ENCODE data around the gene BUD31.
A peak's percentile ranks its signal among the peaks of the same experiment; 100 is the strongest.
"Not testable (repeated sequence)": the region's sequence is repeated elsewhere in the genome, so short reads cannot be mapped to it uniquely, and the experiment has no call there.

BUD31 gene

DNA sequence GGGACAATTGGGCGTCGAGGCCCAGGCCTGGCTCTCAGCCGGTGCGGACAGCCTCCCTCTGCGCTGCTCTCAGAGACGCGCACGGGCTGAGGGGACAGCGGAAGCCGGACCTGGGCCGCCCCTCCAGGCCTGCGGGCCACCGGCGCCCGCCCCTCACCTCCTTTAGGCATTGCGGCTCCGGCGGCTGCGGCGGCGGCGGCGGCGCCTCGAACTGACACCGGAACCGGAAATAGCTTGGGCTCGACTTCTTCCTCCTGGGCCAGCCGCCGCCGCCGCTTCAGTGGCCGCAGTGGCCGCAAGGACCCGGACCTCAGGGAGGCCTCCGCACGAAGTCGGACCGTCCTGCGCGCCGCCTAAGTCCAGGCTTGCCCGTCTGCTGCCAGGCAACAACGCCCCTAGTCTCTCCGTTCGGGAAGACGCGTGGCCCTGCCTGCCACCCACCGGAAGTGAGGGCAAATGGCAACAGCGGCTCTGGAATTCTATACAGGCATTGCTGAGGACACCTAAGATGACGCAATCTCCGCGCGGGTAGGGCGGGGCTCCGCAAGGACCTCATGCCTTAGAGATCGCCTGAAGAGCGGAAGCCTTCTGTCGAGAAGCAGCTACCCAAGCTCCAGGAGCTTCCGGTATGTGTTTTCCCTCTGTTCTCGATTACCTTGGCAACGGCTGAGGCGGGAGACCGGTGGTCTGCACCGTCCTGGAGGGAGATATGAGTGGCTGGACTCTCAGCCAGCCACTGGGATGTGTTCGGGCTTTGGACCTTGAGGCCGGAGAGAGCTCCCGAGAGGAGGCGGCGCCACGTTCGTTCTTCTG lies at the start of gene BUD31, which contains the start of gene PDAP1:
TSS of gene BUD31 (plus strand) at position 591 of the 813 bp plus-strand sequence. CDS start 2,124 bp downstream, outside the sequence.
TSS of gene PDAP1 (minus strand) at position 219 of the 813 bp plus-strand sequence. CDS start at position 170, 49 bp downstream.
- H3K4me3 ChIP-seq (ENCODE audit: low read depth, low read length): peak within 1 kb of the TSS; percentile 85

DNA sequence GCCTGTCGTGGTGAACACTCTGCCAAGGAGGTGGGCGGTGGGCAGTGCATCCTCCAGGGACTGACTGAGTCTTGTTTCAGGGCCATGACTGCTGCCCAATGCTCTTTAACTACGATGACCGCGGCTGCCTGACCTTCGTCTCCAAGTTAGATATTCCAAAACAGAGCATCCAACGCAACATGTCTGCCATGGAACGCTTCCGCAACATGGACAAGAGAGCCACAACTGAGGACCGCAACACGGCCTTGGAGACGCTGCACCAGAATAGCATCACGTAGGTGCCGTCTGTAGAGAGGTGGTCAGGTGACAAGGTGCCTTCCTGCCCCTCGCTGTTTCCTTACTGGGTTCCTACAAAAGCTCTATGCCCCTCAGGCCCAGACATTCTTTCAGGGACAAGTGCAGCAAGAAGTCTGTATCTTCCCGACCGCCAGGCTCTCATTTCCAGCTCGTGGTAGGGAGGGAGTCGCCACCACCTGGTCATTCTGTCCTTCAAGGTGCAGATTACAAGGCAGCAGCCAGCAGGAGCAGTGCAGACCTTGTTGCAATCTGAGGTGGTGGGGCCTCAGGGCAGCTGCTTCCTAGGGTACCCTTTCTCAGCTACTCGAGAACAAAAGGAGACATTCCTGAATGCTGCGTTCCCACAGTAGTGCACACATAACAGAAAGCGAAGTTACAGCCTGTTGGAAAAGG lies 49.2 kb upstream of the BUD31 start:
- H3K4me3 ChIP-seq (ENCODE audit: low read depth, low read length): no peak overlapping the region

DNA sequence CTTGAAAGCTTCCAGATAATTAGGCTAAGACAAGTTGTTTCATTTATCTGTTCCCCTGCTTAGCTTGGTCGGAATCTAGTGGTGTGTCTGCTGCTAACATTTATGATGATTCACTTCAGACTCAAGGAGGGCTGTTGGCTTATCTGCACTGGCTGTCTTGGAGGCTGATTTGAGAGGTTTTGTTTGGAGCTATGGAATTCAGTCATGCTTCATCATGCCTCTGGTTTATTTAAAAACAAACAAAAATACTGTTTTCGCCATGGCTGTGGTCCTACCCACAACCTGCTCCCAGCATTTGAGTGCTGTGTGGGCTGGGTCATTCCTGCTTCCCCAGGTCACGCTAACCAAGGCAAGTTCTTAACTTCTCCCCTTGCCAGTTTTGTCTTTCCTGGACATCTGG lies 46.0 kb upstream of the BUD31 start:
- H3K4me3 ChIP-seq (ENCODE audit: low read depth, low read length): no peak overlapping the region

DNA sequence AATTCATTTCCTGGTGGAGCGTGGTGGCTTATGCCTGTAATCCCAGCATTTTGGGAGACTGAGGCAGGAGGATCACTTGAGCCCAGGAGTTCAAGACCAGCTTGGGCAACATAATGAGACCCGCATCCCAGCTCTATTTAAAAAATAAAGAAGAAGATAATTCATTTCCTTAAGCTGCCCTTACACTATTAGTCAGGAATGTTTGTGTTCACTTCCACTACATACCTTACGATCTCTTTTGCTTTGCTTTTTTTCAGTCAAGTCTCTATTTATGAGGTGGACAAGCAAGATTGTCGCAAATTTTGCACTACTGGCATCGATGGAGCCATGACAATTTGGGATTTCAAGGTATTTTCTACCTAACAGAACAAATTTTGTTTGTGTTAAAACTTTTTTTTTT lies 45.5 kb upstream of the BUD31 start:
- H3K4me3 ChIP-seq (ENCODE audit: low read depth, low read length): no peak overlapping the region

DNA sequence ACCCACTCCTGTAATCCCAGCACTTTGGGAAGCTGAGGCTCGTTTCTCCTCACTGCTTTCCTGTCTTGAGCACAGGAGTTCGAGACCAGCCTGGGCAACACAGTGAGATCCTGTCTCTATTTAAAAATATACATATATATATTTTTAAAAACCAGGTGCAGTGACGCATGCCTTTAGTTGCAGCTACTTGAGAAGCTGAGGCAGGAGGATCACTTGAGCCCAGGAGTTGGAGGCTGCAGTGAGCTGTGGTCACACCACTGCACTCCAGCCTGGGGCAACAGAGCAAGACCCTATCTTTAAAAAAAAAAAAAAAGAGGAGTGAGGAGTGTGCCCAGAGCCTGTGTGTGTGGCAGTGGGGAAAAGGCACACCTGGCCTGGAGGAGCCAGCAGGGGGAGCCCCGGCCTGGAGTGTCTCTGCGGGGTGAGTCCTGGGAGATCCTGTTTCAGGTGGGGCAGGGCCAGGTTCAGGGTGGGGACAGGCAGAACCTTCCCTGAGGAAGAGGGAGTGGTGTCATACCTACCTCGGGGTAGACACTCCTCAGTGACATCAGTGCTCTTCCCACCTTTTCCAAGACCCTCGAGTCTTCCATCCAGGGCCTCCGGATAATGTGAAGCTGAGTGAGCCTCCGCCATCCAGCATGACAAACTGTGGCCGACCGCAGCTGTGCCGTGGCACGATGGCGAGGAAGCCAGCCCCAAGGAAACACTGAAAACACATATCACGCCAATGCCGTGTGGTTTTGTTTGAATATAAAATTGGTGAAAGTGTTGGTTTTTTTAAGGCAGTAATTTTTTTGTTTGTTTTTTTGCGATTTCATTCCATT lies 43.2 kb upstream of the BUD31 start:
- no peak overlapping the region for H3K4me3 ChIP-seq (ENCODE audit: low read depth, low read length)

DNA sequence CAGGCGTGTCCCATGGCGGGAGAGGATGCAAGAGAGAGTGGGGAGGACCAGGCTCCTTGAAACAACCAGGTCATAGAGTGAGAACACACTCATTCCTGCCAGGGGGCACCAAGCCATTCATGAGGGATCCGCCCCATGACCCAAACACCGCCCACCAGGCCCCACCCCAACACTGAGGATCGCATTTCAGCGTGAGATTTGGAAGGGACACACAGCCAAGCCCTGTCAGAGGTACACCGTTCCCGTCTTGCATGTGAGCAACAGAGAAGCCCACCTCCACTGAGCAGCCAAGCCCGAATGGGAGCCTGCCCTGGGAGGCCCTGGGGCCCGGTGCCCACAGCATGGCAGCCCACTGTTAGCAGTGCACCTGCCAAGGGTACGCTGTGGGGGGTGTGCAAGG lies 42.1 kb upstream of the BUD31 start:
- no peak overlapping the region for H3K4me3 ChIP-seq (ENCODE audit: low read depth, low read length)

DNA sequence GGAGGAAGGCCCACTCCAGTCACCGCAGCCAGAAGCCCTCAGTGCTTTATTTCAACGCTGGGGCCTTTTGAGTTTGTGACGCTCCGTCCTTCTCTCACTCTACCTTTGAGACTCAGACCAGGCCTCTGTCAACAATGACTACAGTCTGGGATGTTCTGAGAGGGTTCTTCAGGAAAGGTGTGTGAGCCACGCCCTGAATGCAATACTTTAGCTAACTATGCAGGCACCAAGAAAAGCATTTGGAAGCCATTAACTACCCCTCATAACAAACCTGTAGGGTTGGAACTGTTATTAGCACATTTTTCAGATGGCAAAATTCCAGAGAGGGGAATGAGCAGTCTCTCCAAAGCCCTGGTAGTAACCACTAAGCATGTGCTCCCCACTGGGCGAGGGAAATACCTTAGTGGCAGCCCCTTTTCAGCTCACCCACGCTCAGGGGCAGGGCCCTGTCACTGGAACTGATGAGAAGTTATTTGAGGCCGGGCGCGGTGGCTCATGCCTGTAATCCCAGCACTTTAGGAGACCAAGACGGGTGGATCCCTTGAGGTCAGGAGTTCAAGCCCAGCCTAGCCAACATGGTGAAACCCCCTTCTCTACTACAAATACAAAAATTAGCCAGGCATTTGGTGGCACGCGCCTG lies 39.9 kb upstream of the BUD31 start:
- H3K4me3 ChIP-seq (ENCODE audit: low read depth, low read length): no peak overlapping the region

DNA sequence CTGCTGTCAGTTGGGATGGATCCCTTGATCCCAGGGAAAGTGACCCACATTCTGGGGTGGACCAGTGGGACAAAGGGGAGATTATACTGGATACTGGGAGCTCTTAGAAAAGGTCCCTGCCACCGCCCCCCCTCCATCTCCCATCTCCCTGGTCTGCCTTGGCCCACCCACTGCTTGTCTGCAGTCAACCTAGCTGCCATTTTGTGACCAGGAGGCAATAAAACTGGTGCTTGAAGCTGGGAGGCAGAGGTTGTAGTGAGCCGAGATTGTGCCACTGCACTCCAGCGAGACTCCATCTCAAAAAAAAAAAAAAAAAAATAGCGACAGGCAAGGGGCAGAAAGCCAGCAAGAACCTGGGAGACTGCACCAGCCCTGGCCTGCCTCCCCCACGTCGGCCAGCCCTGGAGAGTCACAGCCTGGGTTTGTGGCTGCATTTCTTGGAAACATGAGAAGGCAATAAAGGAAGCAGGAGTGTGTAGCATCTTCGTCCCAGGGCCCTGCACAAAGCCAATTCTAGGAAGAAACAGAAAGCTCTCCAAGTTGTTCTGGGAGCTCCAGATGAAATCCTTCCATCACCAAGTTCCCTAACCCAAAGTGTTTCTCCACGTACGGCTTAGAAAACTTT lies 38.9 kb upstream of the BUD31 start:
- no peak overlapping the region for H3K4me3 ChIP-seq (ENCODE audit: low read depth, low read length)

DNA sequence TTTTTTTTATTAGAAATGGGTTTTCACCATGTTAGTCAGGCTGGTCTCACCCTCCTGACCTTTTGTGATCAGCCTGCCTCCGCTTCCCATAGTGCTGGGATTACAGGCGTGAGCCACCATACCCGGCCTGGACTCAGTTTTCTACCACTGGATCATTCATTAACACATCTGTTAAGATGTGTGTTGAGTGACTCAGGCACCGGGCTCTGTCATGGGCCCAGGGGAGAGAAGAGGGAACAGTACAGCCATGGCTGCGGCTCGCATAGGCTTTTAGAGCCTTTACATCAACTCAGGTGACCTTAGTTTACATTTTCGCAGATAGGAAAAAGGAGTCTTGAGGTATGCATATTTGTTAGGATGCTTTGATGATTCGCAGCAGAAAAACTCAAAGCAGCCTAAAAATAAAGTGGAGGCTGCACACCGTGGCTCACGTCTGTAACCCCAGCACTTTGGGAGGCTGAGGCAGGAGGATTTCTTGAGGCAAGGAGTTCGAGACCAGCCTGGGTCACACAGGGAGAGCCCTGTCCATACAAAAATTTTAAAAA lies 37.3 kb upstream of the BUD31 start:
- H3K4me3 ChIP-seq (ENCODE audit: low read depth, low read length): no peak overlapping the region

DNA sequence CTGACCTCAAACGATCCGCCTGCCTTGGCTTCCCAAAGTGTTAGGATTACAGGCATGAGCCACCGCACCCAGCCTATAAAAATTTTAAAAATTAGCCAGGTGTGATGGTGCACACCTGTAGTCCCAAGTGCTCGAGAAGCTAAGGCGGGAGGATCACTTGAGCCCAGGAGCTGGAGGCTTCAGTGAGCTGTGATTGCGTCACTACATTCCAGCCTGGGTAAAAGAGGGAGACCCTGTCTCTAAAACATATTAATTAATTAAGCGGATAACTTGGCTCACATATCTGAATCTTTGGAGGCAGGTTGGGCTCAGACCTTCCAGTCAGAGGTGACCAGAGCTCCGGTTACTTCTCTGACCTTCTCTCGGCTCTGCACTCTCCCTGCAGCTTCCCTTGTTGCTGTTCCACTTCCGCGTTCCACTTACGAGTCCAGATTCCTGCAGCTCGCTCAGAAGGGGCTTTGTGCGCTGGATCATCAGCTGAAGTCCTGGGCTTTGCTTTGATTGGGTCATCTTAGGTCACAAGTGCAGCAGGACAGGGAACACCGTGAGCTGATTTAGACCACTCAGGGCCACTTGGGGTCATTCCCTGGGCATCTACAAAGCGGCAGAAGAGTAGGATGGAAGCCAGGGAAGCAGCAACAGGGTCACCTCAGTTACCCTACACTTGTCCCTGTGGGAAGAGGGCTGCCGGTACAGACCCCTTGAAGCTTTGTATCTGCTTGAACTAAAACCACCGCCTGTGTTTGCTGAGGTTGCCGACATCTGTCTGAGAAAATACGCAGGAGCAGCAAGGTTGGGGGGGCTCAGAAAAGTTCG lies 36.3 kb upstream of the BUD31 start:
- no peak overlapping the region for H3K4me3 ChIP-seq (ENCODE audit: low read depth, low read length)

DNA sequence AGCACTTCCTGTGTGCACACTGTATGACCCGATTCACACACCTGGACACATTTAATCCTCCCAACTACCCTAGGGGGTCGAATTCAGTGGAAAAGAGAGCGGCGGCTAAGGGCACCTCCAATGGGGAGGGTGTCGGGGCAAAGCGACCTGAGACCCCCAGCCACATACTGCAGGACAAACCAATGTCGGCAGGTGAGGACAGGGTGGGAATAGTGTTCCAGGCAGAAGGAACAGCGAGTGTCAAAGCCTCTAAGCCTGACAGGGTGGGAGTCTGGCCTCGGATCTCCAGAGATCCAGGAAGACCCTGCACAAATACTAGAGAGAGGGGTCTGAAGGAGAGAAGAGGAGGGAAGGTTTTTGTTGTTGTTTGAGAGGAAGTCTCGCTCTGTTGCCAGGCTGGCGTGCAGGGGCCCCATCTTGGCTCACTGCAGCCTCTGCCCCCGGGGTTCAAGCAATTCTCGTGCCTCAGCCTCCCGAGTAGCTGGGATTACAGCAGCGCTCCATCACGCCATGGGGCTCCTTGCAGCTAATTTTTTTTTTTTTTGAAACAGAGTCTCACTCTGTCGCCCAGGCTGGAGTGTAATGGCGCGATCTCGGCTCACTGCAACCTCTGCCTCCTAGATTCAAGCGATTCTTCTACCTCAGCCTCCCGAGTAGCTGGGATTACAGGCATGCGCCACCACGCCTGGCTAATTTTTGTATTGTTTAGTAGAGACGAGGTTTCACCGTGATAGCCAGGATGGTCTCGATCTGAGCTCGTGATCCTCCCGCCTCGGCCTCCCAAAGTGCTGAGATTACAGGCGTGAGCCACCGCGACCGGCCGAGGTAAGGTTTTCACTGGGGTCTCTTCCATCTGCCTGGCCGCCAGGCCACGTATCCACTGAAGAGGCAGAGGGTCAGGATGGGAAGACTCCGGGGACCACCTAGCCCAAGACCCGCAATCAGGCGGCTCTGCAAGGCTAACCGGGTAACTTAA lies 35.4 kb upstream of the BUD31 start:
- peak overlapping the region; percentile 58 for H3K4me3 ChIP-seq (ENCODE audit: low read depth, low read length)

DNA sequence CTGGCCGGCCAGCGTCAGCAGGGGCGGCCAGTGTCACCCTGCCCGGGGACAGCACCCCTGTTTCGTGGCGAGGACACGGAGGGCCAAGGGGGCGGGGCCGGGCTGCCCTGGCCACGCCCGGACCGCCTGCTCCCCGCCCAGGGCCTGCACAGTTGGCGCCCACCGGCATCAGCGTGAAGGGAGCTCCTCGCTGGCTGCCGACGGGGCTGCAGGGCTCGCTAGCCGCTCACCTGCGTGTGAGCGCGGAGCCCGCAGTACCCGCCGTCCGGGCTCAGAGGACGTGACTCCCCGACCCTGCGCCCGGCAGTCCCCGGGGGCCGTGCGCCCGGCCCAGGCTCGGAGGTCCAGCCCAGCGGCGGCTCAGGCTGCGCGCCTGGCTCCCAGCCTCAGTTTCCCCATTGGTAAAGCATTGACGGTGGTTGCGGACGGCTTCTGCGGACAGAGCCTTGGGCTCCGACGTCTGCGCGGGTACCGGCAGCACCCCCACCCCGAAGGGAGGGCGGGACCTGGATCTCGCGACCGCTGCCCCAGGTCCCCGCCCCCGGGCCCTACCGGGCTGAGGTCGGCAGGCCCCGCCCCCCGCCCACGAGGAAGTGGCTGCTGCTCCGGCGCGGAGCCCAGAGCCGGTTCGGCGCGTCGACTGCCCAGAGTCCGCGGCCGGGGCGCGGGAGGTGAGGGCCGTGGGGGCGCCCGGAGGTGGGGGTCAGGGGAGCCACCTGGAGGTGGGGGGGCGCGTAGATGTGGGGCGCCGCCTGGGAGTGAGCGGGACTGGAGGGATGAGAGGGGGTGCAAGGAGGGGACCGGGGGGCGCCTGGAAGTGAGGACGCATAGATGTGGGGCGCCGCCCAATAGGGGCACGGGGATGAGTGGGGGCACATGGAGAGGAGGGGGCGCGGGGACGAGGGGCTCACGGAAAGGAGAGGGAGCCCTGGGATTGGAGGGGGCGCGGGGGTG lies 34.4 kb upstream of the BUD31 start, which contains the start of gene ARPC1B:
TSS of gene ARPC1B (plus strand) at position 620 of the 954 bp plus-strand sequence. CDS start 10,985 bp downstream, outside the sequence.
- peak within 1 kb of the TSS; percentile 58 for H3K4me3 ChIP-seq (ENCODE audit: low read depth, low read length)

DNA sequence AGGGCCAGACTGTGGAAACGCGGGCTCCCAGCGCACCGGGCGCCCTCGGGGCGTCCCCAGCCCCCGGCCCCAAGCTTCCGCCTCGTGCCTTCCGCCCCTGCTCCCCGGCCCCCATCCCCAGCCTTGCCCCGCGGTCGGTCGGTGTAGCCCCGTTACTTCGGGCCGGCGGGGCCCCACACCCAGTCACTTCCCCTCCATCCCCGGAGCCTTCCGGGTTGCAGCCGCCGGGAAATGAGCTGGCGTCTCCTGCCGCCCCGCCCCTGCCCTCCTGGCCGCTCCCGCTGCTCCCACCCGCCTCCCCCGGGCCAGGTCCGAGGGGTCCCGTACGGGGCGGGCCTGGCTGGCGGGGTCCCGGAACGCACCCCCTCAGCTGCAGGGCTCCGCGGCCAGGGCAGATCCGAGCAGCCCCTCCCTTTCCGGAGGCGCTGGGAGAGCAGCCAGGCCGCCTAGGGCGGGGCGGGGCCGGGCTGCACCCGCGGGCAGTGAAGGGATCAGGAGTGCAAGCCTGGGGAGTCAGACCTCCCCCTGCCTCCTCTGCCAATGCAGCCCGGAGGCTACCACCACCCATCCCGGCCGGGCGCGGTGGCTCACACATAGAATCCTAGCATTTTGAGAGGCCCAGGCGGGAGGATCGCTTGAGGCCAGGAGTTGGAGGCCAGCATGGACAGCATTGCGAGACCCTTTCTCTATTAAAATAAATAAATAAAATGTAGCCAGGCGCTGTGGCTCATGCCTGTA lies 33.5 kb upstream of the BUD31 start:
- peak overlapping the region; percentile 47 for H3K4me3 ChIP-seq (ENCODE audit: low read depth, low read length)

DNA sequence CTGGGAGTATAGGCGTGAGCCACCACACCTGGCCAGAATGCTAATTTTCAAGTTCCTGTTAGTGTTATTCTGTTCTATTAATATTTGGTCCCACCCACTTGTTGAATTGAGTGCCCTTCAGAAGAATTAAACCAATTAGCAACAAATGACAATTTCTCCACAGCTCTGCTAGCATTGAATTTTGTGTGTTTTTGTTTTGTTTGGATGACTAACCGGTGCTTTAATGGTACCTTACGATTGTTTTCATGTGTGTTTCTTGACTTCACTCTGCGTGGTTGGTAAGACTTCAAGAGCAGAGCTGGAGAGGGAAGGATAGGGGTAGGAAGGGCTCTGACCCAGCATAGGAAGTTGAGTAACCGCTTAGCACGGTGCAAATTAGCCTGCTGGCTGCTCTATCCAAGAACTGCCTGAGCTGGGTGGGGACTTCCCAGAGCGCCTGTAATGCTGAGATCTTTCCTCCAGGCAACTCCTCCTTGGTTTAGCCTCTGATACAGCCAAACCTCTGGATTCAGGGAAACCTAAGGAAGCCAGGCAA lies 29.7 kb upstream of the BUD31 start:
- no peak overlapping the region for H3K4me3 ChIP-seq (ENCODE audit: low read depth, low read length)

DNA sequence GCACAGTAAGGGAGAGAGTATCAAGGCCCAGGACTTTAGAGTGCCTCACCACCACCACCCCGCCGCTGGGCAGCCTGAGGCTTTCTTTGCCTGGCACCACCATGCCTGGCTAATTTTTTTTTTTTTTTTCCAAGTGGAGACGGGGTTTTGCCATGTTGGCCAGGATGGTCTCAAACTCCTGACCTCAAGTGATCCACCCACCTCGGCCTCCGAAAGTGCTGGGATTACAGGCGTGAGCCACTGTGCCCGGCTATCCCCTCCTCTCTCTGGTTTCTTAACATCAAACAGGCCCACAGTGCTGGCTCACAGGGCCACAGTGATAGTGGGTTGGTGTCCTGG lies 29.1 kb upstream of the BUD31 start:
- H3K4me3 ChIP-seq (ENCODE audit: low read depth, low read length): not testable (repeated sequence)

Measured in iPS-11a (cell line).